Sigmoid colon (tissue), 4 donors: ENCODE data around the gene IGSF21.

ENCODE experiments used
- POLR2A ChIP-seq, 2 donors: fragments of 450-650 bp; IDR thresholded peaks; one replicate each; pipeline ENCODE4 v1.6.1; 2016; ENCODE audit warnings: antibody characterized with exemption in 2 of 2, mild to moderate bottlenecking in 2 of 2, moderate library complexity in 2 of 2
- POLR2AphosphoS5 ChIP-seq, 4 donors: sonication (generic); formaldehyde crosslinking; IDR thresholded peaks; one replicate each; pipeline ENCODE4 v1.6.1; 2017; ENCODE audit warnings: antibody characterized with exemption in 4 of 4
- TF ChIP-seq, protein P1 (sequence below), 4 experiments: fragments of 450-650 bp in 3 of 4; fragments of 200-600 bp in 1 of 4; IDR thresholded peaks; one replicate each; pipeline ENCODE4 v1.5.1; 2016 to 2019; ENCODE audit warnings: antibody characterized with exemption in 4 of 4, mild to moderate bottlenecking in 3 of 4, moderate library complexity in 2 of 4

DNA sequence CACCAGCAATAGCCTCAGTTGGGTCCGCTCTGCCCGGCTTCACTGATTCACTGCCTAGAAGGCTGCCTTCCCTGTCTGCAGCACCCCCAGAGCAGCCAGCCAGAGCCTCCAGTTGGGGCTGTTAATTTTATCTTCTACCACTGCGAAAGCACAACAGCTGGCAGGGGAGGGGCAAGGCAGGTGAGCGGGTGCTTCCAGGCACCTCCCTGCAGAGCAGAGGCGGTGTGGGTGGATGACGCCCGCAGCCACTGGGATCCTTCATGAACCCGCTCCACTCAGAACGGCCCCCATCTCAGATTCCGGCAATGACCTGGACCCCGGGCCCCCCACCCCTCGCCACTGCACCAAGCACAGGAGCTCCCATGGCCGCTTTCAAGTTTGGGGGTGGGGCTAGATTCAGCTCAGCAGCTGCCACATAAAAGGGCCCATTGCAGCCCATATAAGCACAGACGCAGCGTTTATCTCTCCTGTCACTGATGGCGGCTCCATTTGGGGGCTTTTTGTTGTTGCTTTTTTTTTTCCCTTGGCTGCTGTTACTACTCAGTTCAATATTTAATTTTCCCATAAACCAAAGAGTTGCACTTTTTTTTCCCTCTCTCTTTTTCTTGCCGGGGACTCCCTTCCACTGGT, 245.2 kb downstream of the IGSF21 start:
- TF ChIP-seq POLR2AphosphoS5 (IDR thresholded peaks at IDR 0.05) (no peak), POLR2A (IDR thresholded peaks at IDR 0.05) (no peak)
- TF ChIP-seq, protein P1, sequence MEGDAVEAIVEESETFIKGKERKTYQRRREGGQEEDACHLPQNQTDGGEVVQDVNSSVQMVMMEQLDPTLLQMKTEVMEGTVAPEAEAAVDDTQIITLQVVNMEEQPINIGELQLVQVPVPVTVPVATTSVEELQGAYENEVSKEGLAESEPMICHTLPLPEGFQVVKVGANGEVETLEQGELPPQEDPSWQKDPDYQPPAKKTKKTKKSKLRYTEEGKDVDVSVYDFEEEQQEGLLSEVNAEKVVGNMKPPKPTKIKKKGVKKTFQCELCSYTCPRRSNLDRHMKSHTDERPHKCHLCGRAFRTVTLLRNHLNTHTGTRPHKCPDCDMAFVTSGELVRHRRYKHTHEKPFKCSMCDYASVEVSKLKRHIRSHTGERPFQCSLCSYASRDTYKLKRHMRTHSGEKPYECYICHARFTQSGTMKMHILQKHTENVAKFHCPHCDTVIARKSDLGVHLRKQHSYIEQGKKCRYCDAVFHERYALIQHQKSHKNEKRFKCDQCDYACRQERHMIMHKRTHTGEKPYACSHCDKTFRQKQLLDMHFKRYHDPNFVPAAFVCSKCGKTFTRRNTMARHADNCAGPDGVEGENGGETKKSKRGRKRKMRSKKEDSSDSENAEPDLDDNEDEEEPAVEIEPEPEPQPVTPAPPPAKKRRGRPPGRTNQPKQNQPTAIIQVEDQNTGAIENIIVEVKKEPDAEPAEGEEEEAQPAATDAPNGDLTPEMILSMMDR (IDR thresholded peaks at IDR 0.05) = no peak
